Retinal pigment epithelial cell (primary cell): ENCODE measurements around the gene RNF115.
A peak's percentile ranks its signal among the peaks of the same experiment; 100 is the strongest.
"Not testable (repeated sequence)": the region's sequence is repeated elsewhere in the genome, so short reads cannot be mapped to it uniquely, and the experiment has no call there.

Experiments used
- DNase-seq: peaks from one replicate; pipeline ENCODE4 v3.0.0-alpha.2; 2010; ENCODE audit warnings: low read depth
- H3K4me3 ChIP-seq: 2 replicates; pipeline ENCODE4 v1.5.1; 2011; ENCODE audit warnings: mild to moderate bottlenecking, low read length, control low read depth, moderate library complexity
- TF ChIP-seq, protein P1 (sequence below): conservative IDR thresholded peaks from 2 replicates; pipeline ENCODE4 v1.5.1; 2011; ENCODE audit warnings: low read depth, low read length, control low read depth, inconsistent platforms

The RNF115 gene

DNA sequence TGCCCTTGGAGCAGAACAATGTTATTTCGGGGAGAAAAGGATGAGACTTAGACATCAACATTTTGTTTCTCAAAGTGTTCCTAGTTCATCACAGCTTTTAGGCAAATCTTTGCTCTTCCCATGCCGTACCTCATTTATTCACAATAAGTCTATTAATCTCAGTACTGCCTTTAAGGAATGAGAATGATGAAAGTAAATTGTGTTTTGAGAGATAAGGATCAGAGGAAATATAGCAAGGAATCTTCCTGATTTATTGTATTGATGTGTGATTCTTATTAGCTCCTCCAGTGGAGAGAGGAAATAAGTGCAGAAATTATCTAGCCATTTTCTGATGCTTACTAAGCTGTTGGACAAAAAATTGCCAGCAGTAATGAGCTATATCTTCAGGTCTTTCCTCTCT, 2.1 kb upstream of the RNF115 start:
- H3K4me3 ChIP-seq: no peak overlapping the region
- TF ChIP-seq, protein P1, sequence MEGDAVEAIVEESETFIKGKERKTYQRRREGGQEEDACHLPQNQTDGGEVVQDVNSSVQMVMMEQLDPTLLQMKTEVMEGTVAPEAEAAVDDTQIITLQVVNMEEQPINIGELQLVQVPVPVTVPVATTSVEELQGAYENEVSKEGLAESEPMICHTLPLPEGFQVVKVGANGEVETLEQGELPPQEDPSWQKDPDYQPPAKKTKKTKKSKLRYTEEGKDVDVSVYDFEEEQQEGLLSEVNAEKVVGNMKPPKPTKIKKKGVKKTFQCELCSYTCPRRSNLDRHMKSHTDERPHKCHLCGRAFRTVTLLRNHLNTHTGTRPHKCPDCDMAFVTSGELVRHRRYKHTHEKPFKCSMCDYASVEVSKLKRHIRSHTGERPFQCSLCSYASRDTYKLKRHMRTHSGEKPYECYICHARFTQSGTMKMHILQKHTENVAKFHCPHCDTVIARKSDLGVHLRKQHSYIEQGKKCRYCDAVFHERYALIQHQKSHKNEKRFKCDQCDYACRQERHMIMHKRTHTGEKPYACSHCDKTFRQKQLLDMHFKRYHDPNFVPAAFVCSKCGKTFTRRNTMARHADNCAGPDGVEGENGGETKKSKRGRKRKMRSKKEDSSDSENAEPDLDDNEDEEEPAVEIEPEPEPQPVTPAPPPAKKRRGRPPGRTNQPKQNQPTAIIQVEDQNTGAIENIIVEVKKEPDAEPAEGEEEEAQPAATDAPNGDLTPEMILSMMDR: peak; percentile 3
- DNase-seq: no peak

DNA sequence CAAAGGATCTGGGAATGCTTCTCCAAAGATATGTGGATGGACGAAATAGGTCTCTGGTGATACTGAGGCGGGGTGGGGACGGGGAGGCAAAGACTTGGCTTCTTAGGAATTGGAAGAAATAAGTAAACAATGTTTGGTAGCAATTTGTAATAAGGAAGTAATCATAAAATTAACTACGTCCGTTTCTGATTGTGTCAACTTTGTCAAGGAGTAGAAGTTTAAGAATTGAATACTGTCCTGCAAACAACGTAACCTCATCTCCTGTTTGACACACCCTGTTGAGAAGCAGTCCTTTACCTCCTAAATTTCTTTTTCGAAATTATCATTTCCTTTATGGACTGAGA, 576 bp upstream of the RNF115 start:
- no peak for DNase-seq
- H3K4me3 ChIP-seq: peak overlapping the region; percentile 96
- TF ChIP-seq, protein P1: no peak

DNA sequence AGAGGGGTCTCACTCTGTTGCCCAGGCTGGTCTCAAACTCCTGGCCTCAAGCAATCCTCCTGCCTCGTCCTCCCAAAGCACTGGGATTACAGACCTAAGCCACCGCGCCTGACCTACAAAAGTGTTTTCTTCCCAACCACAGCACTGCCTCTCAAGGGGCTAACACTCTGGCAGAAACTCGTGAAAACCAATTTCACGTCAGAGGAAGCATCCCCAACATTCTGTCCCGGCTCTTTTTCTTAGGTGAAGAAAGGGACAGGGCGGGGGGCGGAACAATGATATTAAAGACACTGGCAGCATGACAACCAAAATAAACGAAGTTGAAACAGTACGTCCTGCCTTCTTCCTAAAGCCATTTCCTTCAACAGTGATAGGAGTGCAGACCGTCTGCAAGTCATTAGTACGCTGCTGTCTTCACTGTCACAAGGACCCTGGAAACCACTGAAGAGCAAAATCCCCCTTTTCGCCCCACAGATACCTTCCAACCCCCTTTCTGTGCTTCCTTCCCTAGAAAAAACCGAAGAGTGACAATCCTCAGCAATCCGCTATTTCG, 1.0 kb downstream of the RNF115 start:
- not testable (repeated sequence) for DNase-seq, H3K4me3 ChIP-seq

- not testable (repeated sequence) for H3K4me3 ChIP-seq, DNase-seq
These were observed 5.8 kb downstream of the RNF115 start for GRCh38 chr1:145818095-145818494.

DNA sequence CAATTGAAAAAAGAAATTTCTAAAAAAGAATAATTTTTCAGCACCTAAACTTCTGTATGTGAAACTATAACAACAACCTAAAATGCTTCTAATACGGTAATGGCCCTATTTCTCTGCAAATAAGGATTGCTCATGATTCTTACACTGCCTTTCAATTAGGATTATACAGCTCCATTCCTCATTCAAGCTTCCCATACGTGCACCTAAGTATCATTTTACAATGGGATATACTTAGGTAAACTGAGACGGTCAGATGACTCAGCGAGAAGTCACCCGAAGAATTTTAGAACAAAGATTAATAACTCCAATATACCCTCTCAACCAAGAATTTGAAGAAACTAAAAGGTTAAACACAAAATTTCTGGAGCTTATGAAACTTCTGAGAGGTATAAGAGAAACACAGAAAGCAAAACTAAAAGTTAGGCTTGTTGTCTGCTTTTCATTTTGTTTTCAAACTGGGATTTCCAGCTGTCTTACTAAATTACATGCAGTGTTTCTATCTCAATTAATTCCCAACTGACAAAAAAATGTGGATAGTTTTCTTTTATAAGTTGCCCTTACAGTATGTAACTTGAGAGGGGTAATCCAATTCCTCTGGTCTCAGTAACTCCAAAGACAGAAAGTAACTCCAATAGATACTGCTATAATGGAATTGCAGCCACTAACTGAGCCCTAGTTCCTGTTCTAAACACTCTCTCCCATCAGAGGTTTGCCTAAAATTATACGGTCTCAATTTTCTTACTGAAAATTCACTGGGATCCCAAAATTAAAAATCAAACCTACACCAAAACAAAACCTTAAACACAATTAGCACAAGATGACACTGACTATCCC, 10.7 kb downstream of the RNF115 start:
- DNase-seq: not testable (repeated sequence)

GRCh38 chr1:145806844-145807243, 17.1 kb downstream of the RNF115 start:
- no peak overlapping the region for H3K4me3 ChIP-seq
- TF ChIP-seq, protein P1: no peak
- no peak for DNase-seq

More for the DNA sequence above, 10.7 kb downstream of the RNF115 start:
- not testable (repeated sequence) for H3K4me3 ChIP-seq

- TF ChIP-seq, protein P1: no peak
- DNase-seq: no peak
- no peak overlapping the region for H3K4me3 ChIP-seq
These were observed 17.5 kb downstream of the RNF115 start for GRCh38 chr1:145806408-145806807.

DNA sequence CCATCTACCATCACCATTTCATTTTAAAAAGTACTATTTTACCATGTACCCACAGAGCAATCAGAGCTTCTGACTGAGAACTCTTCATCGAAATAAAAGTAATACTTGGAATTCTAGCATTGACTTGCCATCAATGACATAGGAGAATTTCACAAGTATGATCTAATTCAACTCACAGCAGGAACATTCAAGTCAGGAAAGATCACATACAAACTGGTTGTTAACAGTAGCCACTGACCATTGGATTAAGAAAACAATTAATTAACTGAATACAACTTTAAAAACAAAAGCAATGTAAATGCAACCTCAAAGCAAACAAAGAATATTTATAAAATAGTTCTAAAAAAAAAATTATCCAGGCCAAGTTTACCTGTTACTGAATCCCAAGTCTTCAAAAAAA, 18.8 kb downstream of the RNF115 start:
- H3K4me3 ChIP-seq: no peak overlapping the region
- TF ChIP-seq, protein P1: no peak
- DNase-seq: no peak
